Stimulated activated CD8-positive, alpha-beta memory T cell treated with anti-CD3 and anti-CD28 coated beads, Interleukin-4, amount 100 ng/mL, for 4 hours (primary cell): Measurements from ENCODE around the gene SLC35F3.
"Not testable (repeated sequence)": the region's sequence is repeated elsewhere in the genome, so short reads cannot be mapped to it uniquely, and the experiment has no call there.

Experiments used
- DNase-seq, 2 donors: peaks; one replicate each; pipeline ENCODE4 v3.0.0-alpha.2; 2020; ENCODE audit warnings: low read depth in 2 of 2, low spot score in 1 of 2

The SLC35F3 gene

DNA sequence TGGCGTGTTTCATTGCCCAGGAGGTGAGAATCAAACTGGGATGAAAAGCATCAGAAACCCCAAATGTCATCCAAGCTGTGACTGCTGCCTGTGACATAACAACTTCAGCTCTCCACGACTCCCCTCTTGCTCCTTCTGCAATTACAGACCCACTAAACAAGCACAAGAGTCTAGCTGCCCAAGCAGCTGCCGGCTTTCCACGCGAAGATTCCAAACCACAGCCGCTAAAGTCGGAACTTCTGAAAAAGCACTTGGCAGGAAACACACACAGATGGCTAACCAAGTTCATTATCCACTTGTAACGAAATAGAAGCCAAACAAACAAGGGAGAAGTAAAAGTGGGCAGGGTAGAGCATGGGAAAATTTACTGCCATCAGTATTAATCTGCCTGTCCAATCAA, 198.1 kb downstream of the SLC35F3 start:
- DNase-seq, result no peak

DNA sequence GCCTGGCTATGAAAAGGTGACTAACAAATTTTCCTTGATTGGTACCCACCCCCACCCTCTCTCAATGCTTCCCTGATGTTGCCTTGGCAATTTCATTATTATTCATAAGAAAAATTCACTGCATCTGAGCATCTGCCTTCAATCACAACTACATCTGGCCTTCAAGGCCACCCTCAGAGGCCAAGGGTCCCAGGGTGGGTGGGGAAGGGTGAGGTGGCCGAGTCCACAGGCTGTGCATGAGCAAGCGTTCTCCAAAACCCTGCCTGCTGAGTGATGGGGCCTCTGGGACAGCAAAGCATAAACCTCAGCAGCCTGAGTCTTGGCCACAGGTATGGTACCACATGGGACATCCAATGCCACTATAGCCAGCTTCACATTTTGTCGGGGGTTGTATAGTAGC, 198.7 kb downstream of the SLC35F3 start:
- DNase-seq, result no peak

DNA sequence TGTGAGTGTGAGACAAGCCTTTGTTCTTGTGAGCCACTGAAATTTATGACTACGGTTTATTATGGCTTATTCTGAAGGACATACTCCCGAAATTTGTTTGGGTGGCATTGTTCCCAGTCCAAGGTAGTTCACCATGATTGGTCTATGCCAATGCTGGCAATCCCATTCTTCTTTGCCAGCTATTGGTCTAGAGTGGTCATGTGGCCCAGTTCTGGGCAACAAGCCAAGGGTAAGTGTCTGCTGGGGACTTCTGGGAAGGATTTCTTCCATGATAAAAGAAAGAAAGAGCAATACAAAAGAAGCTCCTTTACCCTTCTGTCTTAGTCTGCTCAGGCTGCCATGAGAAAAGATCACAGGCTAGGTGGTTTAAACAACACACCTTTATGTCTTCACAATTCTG, 201.6 kb downstream of the SLC35F3 start:
- DNase-seq, result no peak

DNA sequence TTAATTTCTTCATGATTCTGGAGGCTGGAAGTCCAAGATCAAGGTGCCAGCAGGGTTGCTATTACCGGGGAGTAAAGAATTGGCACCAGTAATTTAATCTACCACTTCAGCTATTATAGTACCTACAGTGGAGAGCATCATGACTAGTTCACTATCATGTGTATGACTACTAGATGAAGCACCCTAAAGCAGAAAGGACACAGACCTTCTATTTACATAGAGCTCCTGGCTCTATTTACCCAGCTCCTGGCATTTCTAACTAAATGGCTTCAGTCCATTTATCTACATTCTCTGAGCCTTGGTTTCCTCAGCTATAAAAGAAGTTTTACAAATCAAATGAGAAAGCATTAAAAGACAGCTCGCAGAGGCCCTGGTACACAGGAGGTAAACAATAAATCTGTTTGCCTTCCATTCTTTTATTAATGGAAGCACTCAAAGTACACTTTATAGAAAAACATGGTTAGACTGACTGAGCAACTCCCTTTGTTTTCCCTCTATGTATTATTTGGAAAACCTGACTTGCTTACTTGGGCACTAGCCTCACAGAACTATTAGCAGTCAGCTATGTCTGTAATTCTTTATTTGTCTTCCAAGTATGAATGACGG, 203.0 kb downstream of the SLC35F3 start:
- DNase-seq, result no peak

DNA sequence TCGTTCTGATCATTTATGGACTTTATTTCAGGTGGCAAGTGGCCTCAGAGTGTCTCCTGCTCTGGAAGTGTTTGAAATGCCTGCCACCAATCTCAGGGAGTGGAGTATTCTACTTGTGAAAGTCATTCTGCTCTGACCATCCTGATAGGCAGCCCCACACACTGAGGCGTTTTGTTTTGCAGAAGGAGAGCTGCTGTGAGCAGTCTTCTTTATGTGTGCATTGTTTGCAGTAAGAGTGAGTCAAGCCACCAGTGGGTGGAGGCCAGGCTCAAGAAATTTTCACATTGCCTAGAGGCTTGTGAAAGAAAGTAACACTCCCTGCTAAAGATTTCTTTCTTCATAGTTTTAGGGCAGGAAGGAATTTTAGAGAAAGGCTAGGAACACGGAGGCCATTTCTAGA, 204.4 kb downstream of the SLC35F3 start:
- no peak for DNase-seq

DNA sequence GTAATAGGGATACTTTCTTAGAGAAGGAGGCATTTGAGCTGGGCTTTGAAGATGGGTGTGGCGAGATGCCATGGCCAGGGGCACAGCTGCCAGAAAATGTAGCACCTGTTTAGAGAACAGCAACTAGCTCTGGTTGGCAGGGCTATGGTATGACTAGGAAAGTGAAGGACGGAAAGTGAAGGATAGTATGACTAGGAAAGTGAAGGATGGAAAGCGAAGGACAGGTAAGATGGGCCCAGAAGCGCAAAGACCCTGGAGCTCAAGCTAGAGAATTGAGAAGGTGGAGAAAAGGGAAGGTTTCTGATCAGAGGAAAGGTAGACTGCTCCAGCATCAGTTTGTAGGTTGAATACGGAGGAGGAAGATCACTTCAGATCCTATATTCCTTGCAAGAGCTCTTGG, 205.4 kb downstream of the SLC35F3 start:
- DNase-seq, result no peak

DNA sequence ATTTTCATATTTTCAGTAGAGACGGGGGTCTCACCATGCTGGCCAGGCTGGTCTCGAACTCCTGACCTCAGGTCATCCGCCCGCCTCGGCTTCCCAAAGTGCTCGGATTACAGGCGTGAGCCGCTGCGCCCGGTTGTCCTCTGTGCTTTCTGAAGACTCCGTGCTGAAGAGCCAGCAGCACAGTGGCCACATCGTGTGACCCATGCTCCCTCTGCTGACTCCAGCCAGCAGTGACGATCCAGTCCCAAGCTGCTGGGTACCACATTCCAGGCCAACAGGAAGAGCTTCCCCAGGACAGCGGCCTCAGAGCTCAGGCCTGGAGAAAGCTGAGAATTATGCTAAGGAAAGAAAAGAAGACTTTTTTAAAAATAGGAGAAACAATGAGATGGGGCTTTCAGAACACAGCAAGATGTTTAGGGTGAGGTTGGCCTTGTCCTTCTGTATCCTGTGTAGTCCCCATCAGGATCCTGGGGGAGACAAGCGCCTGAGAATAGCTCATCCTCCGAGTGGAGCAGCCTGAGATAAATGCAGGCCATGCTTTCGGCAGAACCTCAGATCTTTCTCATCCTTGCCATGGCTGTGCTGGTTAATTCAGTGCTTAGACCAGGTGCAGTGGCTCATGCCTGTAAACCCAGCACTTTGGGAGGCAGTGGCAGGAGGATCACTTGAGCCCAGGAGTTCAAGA, 207.1 kb downstream of the SLC35F3 start:
- no peak for DNase-seq

DNA sequence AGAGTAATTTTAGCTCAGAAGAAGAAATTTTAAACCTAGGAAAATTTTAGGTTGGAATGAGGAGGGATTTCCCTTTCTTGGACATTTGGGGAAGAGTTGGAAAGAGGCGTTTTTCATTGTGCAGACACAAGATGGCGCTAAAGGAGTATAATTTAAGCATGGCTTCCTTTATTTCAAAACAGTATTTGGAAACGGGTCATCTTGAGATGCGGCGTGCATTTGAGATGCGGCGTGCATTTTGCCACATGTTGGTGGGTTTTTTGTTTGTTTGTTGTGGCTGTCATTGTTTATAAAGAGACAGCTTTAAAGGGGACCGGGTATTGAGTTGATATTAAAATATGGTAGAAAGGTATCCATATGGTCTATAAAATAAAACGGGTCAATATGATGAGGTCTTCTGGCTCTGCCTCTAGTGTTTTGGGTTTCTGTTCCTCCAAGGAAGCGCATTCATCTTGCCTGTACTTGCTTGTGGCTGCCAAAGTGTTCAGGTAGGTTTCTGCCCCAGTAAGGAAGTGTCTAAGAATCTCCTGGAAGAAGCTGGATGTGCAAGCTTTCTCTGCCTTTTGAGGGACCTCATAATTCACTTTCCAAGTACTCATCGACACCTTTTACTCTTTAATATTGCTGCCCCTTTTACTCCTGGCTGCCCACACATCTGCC, 210.3 kb downstream of the SLC35F3 start:
- DNase-seq, result no peak

DNA sequence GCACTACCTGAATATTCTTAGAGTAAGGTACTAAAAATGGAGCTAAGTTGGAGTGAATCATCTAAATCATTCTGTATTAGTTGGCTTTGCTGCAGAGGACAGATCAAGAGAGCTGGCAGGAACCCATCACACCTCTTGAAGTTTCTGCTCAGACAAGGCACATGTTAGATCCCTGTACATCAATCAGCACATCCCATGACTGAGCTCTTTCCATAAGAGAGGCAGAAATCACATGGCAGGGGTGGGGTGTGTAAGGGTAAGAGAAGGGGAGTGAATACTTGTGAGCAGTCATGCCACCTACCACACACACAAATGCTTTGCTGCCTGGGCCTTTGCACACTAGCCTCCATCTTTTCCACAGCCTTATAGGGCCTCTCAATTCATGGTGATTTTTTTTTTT, 214.4 kb downstream of the SLC35F3 start:
- no peak for DNase-seq

DNA sequence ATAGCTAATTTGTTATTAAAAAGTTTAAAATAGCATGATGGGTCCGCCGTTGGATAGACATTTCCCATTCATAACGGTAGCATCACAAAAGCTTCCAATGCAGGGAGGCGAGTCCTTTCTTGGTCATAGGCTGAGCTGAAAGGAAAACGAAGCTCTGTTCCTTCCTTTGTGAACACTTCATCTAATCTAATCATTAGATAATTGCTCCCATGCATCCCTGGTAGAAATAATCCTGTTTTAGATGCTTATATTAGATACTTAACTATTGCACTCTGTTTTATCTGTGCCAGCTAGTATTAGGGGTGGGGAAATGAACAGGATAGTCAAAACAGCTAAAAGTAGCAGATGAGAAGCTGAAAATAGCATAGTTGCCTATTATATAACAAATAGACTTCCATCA, 215.0 kb downstream of the SLC35F3 start:
- no peak for DNase-seq

DNA sequence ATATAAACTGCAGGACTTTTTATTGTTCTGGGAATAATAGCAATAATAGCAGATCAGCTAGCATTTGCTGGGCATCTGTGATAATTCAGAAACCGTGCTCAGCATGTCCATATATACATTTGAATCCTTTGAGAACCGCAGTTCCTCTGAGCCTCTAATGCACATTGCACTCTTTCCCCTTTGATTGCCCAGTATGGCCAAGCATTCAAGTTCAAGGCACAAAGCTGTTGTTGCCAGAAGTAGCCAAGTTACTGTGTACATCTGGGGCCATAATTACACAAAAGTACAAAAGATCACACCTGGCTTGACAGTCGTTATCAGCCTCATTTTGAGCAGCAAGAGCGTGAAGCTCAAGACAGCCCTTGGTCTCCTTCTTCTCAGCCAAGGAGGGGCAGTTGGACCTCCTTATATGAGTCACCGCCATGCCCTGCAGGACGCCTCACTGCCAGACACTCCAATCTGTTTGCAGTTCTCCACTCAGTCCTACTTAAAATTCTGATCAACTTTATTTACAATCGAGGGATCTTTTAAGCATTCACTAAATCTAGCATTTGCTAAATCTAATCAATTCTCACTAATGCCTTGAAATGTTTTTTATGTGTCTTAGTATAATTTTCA, 216.0 kb downstream of the SLC35F3 start:
- no peak for DNase-seq

DNA sequence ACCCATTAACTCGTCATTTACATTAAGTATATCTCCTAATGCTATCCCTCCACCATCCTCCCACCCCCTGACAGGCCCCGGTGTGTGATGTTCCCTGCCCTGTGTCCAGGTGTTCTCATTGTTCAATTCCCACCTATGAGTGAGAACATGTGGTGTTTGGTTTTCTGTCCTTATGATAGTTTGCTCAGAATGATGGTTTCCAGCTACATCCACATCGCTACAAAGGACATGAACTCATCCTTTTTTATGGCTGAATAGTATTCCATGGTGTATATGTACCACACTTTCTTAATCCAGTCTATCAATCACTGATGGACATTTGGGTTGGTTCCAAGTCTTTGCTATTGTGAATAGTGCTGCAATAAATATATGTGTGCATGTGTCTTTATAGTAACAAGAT, 217.2 kb downstream of the SLC35F3 start:
- not testable (repeated sequence) for DNase-seq

DNA sequence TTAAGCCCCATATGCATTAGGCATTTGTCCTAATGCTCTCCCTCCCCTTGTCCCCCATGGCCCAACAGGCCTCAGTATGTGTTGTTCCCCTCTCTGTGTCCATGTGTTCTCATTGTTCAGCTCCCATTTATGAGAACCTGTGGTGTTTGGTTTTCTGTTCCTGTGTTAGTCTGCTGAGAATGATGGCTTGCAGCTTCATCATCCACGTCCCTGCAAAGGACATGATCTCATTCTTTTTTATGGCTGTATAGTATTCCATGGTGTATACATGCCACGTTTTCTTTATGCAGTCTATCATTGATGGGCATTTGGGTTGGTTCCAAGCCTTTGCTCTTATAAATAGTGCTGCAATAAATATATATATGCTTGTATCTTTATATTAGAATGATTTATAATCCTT, 218.1 kb downstream of the SLC35F3 start:
- not testable (repeated sequence) for DNase-seq

DNA sequence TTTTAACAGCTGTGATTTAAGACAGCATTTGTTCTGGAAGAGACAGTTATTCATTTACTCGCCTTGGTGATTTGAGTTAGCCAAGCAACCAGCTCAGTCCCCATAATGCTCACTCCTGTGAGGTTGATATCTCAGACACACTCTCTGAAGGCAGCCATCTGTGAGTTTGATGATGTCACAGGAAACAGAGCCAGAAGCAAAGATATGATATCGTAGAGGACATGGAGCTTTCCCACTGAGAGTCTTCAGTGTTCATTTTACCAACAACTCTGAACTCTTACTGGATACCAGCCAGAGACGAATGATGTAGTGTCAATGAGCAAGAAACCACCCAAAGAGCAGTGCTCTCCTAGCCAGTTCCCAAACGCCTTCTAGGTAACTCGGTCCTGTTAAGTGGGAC, 219.4 kb downstream of the SLC35F3 start:
- no peak for DNase-seq

DNA sequence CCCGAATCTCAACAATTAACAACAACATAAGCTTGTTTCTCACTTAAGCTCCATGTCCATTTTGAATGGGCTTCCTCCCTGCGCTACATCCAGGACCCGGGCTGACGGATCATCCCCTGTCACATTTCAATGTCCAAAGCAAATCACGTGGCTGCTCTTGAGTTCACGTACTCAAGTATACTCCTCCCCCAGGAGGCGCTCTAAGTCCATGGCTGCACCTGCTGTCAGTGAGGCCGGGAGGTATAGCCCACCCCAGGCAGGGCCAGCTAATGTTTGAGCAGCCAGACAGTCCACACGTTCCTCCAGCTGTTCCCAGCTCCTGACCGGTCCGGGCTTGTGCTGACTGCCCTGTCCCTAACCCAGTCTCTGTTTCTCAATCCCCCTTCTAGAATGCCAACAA, 220.8 kb downstream of the SLC35F3 start:
- DNase-seq, result no peak

DNA sequence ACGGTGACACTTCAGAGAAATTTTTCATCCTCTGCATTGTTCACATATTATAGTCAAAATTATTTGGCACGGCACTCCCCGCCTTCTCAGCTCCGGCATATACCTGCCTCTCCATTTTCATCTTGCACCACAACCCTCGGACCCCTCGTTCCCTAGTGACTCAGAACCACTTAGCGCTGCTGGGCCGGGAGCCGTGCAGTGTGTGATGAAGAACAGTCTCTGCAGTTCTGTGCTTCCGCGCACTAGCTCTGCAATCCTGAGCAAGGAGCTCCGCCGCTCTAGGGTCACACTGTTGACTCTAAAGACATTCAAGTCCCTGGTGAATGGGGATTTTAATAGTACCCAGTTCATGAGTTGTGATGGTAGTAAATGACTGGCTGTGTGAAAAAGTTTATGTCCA, 221.2 kb downstream of the SLC35F3 start:
- DNase-seq, result no peak

DNA sequence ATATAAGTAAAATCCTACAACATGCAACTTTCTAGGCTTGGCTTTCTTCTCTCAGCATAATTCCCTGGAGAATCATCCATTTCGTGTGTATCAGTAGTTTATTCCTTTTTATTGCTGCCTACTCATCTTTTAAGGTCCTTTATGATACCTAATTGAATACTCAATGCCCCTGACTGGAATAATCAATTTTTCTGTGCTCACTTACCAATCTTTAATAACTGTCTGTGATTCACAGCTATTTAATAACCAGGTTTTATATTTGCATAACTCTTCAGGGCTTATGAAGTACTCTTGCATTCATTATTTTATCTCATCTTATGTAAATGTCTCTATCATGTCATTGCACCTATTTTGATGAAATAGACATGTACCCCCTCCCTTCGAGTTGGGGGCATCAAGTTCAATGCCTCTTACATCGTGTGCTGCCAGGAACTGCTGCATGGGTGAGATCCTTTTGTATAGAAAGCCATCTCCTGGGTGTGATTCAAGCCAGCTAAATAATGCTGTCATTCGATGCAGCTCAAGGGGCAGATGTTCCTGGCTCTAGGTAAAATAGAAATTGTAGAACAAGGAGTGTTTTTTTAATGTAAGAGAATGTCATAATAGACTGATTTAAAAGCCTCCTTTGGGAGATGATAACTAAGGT, 222.7 kb downstream of the SLC35F3 start:
- no peak for DNase-seq

DNA sequence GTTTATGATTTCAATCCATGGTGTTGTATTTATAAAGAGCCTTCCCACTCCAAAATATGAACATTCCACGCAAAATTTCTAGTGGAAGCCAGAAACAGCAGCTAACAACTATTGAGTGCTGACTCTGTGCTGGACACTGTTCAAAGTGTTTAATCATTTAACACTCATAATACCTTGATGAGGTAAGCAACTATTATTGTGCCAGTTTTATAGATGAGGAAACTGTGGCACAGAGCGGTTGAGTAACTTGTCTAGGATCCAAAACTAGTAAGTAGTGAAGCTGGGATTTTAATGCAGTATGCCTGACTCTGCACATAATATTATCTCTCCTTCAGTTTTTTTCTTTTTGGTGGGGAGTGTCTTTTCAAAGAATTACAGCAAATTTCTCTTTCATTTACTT, 228.3 kb downstream of the SLC35F3 start:
- DNase-seq, result no peak

DNA sequence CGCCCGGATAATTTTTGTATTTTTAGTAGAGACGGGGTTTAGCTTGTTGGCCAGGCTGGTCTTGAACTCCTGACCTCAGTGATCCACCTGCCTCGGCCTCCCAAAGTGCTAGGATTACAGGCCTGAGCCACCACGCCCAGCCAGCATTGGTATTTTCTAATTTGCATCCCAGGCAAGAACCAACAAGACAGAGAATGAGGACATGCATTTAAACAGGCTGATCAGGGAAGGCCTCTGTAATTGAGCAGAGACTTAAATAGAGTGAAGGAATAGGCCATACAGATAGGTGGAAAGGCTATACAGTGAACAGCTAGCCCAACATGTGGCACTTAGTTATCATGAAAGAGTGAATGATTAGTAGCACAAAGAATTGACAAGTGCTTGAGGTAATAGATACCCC, 230.4 kb downstream of the SLC35F3 start:
- no peak for DNase-seq

DNA sequence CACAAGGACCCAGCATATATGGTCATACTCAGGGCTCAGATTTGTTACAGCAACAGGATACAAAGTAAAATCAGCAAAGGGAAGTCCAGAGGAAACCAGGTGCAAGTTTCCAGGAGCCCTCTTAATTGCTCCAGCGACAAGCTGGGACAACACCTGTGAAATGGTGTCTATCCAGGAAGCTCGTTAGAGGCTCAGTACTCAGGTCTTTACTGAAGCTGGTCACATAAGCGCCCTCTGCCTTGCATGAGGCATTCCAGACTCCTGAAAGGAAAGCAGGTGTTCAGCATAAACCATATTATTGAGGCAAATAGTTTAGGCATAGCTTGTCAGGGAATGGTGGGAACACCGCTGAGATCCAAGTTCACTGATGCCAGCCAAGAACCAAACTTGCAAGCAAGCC, 231.0 kb downstream of the SLC35F3 start:
- no peak for DNase-seq

DNA sequence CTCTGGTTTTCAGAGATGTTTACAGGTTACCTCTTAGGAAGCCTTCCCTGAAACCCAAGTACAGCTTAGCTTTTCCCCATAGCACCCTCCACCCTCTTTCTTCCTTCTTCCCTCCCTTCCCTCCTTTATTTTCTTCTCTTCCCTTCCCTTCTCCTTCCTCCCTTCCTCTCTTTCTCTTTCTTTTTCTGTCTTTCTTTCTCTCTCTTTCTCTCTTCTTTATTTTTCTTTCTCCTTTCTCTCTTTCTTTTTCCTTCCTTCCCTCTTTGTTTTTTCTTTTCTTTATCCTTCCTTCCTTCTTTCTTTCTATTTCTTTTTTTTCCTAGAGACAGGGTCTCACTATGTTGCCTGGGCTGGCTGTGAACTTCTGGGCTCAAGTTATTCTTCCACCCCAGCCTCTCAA, 231.6 kb downstream of the SLC35F3 start:
- DNase-seq, result no peak

DNA sequence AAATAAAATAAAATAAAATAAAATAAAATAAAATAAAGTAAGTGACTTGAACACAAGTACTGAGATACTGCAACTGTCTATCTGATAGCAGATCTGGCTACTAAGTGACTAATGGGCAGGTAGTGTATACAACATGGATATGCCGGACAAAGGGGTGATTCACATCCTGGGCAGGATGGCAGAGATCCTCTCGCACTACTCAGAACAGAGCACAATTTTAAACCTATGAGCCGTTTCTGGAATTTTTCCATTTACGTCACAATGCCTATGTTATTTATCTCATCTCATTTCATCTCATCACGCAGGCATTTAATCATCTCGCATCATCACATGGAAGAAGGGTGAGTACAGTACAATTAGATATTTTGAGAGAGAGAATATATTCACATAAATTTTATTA, 235.5 kb downstream of the SLC35F3 start:
- DNase-seq, result no peak
